ENCODE results near the gene CAVIN4. TPM values are rescaled to one million over a fixed set of nuclear protein-coding genes. Genes with fewer than 3 reads are reported as not detected.

The CAVIN4 gene
- total and polyA plus RNA-seq, 9 of the 15 experiments (the other 6 are each of a cell fraction or from before 2014, with no cell fraction given) = 0.06 to 0.29 (median 0.18) TPM

- TF ChIP-seq, protein P1, sequence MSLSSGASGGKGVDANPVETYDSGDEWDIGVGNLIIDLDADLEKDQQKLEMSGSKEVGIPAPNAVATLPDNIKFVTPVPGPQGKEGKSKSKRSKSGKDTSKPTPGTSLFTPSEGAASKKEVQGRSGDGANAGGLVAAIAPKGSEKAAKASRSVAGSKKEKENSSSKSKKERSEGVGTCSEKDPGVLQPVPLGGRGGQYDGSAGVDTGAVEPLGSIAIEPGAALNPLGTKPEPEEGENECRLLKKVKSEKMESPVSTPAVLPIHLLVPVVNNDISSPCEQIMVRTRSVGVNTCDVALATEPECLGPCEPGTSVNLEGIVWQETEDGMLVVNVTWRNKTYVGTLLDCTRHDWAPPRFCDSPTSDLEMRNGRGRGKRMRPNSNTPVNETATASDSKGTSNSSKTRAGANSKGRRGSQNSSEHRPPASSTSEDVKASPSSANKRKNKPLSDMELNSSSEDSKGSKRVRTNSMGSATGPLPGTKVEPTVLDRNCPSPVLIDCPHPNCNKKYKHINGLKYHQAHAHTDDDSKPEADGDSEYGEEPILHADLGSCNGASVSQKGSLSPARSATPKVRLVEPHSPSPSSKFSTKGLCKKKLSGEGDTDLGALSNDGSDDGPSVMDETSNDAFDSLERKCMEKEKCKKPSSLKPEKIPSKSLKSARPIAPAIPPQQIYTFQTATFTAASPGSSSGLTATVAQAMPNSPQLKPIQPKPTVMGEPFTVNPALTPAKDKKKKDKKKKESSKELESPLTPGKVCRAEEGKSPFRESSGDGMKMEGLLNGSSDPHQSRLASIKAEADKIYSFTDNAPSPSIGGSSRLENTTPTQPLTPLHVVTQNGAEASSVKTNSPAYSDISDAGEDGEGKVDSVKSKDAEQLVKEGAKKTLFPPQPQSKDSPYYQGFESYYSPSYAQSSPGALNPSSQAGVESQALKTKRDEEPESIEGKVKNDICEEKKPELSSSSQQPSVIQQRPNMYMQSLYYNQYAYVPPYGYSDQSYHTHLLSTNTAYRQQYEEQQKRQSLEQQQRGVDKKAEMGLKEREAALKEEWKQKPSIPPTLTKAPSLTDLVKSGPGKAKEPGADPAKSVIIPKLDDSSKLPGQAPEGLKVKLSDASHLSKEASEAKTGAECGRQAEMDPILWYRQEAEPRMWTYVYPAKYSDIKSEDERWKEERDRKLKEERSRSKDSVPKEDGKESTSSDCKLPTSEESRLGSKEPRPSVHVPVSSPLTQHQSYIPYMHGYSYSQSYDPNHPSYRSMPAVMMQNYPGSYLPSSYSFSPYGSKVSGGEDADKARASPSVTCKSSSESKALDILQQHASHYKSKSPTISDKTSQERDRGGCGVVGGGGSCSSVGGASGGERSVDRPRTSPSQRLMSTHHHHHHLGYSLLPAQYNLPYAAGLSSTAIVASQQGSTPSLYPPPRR (CRISPR knock-in tag; IDR thresholded peaks at IDR 0.05; ENCODE audit: borderline replicate concordance) = no peak
Observed at GRCh38 chr9:100540327-100540726, 37.6 kb upstream of the CAVIN4 start (continued).

DNA sequence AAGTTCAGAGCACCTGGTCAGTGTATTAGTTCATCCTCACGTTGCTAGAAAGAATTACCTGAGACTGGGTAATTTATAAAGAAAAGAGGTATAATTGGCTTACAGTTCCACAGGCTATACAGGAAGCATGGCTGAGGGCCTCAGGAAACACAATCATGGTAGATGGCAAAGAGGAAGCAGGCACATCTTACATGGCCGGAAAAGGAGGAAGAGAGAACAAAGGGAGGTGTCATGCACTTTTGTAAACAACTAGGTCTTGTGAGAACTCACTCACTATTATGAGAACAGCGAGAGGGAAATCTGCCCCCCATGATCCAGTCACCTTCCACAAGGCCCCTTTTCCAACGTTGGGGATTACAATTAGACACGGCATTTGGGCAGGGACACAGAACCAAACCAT lies 28.8 kb upstream of the CAVIN4 start:
- Histone ChIP-seq H3K9ac (ENCODE audit: insufficient read depth in 1 of 2, low read depth in 2 of 2, low read length in 2 of 2) (no peak overlapping the region), H3K9me3 (replicated peaks; ENCODE audit: control insufficient read depth, insufficient read depth, low read depth, low read length) (peaks cover 1% of the 10 kb centered on the region), H2AFZ (ENCODE audit: low read depth, low read length) (no peak overlapping the region), H3K4me3 (no peak overlapping the region), H3K4me1 (replicated peaks in 1 of 2; ENCODE audit: control insufficient read depth in 2 of 2, insufficient read depth in 2 of 2, low read length in 2 of 2) (no peaks in the 10 kb centered on the region), H3K27me3 (ENCODE audit: control insufficient read depth in 2 of 2, insufficient read depth in 2 of 2, low read length in 2 of 2) (no peaks in the 10 kb centered on the region), H3K4me2 (ENCODE audit: insufficient read depth, low read length) (no peak overlapping the region), H3K36me3 (ENCODE audit: control insufficient read depth, insufficient read depth, low read length) (no peaks in the 10 kb centered on the region), H4K20me1 (replicated peaks; ENCODE audit: control insufficient read depth, insufficient read depth, low read length) (no peaks in the 10 kb centered on the region), H3K27ac (ENCODE audit: extremely low read depth, low read depth, low read length) (no peak overlapping the region), H3K79me2 (ENCODE audit: control insufficient read depth, insufficient read depth, low read length) (no peaks in the 10 kb centered on the region), H3K9me1 (ENCODE audit: control insufficient read depth, insufficient read depth, low read length) (no peaks in the 10 kb centered on the region)
- FAIRE-seq = no peak
- intact Hi-C loops (cut with micrococcal nuclease) = no loop called here
- CTCF ChIA-PET (ENCODE audit: low intra/inter-chr PET ratio) = no interaction called here
- 1% methylated on average over 5 of the region's 5 CpGs for WGBS (ENCODE audit: insufficient coverage, low coverage, missing lambda C conversion rate)
- no TSS peak for BruUV-seq (replicated peaks)
- ATAC-seq = no peak
- POLR2A ChIA-PET = interaction anchor here (0.7 kb wide), 1 partner anchor 541 kb away, joined by 3 read pairs; no protein-coding TSS in a partner anchor
- TF ChIP-seq CBX5 (IDR thresholded peaks at IDR 0.05; ENCODE audit: borderline replicate concordance, low read depth) (no peak), ZNF431 (CRISPR knock-in tag; IDR thresholded peaks at IDR 0.05) (peak; percentile 86), EGR1 (conservative IDR thresholded peaks at IDR 0.05) (no peak)
- DNase-seq (ENCODE audit: extremely low read depth in 1 of 4, low spot score in 3 of 4) = no peak
- in situ Hi-C loops (cut with MboI) = no loop called here
